Esophagus muscularis mucosa (tissue), 4 donors: ENCODE data around the gene LGALS12. TPM values are rescaled to one million over a fixed set of nuclear protein-coding genes. Genes with fewer than 3 reads are reported as not detected.
"Not testable (repeated sequence)": the region's sequence is repeated elsewhere in the genome, so short reads cannot be mapped to it uniquely, and the experiment has no call there.

Source experiments
- DNase-seq: peaks from one replicate; pipeline ENCODE4 v3.0.0-alpha.2; 2017; ENCODE audit errors: extremely low spot score
- H3K27ac ChIP-seq, 4 donors: fragments of 200-600 bp; sonication (generic); replicated peaks in 1 of 4; 1 replicate in 3 of 4; 2 replicates in 1 of 4; pipeline ENCODE4 v1.5.1; 2016 to 2019; ENCODE audit warnings: mild to moderate bottlenecking in 1 of 4
- H3K27me3 ChIP-seq, 4 donors: fragments of 200-600 bp; sonication (generic); one replicate each; pipeline versions ENCODE4 v1.5.1 to v1.6.0; 2016 to 2019
- H3K36me3 ChIP-seq, 4 donors: fragments of 200-600 bp; sonication (generic); one replicate each; pipeline ENCODE4 v1.5.1; 2016 to 2019
- H3K4me1 ChIP-seq, 4 donors: fragments of 200-600 bp; sonication (generic); one replicate each; pipeline ENCODE4 v1.5.1; 2016 to 2019
- H3K4me3 ChIP-seq, 4 donors: fragments of 200-600 bp; sonication (generic); 1 replicate in 2 of 4; 2 replicates in 2 of 4; pipeline ENCODE4 v1.5.1; 2016 to 2019; ENCODE audit warnings: mild to moderate bottlenecking in 4 of 4, moderate library complexity in 1 of 4
- H3K9me3 ChIP-seq, 4 donors: fragments of 200-600 bp; sonication (generic); 1 replicate in 3 of 4; 2 replicates in 1 of 4; pipeline ENCODE4 v1.5.1; 2016 to 2019
- EP300 ChIP-seq: sonication (generic); formaldehyde crosslinking; IDR thresholded peaks from one replicate; pipeline ENCODE4 v1.6.1; 2017; ENCODE audit warnings: antibody characterized with exemption
- POLR2A ChIP-seq: fragments of 450-650 bp; IDR thresholded peaks from one replicate; pipeline ENCODE4 v1.6.1; 2017; ENCODE audit warnings: antibody characterized with exemption, moderate library complexity, mild to moderate bottlenecking, low read depth
- POLR2AphosphoS5 ChIP-seq, 2 donors: sonication (generic); formaldehyde crosslinking; IDR thresholded peaks; one replicate each; pipeline ENCODE4 v1.6.1; 2017; ENCODE audit warnings: antibody characterized with exemption in 2 of 2
- WGBS: methylation state at CpG from one replicate; pipeline ENCODE4 v1.1.5; 2018; 5-methylcytosine and 5-hydroxymethylcytosine counted together
- intact Hi-C: fragments of 100-400 bp; cut with DNase I; formaldehyde crosslinking; loops from one replicate; pipeline ENCODE4 v1.15.1; 2023
- total RNA-seq, 4 donors: library from RNA; depleted of rRNA; stranded (reverse); fragments of >200 nt; gene quantifications; one replicate each; pipeline versions ENCODE4 v1.1.0 to v1.2.1, GENCODE V29; 2016
- TF ChIP-seq, protein P1 (sequence below), 3 experiments: fragments of 200-600 bp in 2 of 3; fragments of 450-650 bp in 1 of 3; sonication (generic) in 2 of 3; IDR thresholded peaks; one replicate each; pipeline ENCODE4 v1.5.1; 2017 to 2019; ENCODE audit warnings: antibody characterized with exemption in 3 of 3, mild to moderate bottlenecking in 2 of 3, moderate library complexity in 1 of 3

Gene LGALS12
- total RNA-seq, 4 donors from 2014 or later: not detected

DNA sequence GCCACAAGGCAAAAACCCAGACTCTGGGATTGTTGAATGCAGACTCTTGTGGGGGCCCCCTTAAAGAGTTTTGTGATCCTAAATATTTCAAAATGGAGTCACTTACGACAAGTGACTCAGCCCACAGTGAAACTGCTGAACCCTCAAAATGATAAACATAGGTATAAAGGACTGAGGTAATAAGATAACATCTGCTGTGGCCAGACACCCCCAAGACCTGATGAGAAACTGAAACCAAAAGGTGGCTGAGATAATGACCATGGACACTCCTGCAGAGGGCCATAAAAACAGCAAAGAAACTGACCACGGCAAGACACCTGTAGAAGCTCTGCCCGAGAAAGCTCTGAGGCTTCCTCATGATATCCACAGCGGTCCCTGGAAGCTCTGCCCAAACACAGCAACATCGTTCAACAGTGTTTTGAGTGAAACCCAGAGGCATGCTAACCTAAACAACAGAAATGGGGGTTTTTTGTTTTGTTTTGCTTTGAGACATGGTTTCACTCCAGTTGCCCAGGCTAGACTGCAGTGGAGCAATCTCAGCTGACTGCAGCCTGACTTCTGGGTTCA lies 29.1 kb downstream of the LGALS12 start:
- no peak for DNase-seq
- peak overlapping the region in 1 of 4 donors; percentile 94 for H3K27ac ChIP-seq
- TF ChIP-seq EP300 (no peak), POLR2AphosphoS5 (IDR thresholded peaks at IDR 0.05) (no peak), POLR2A (no peak)
- TF ChIP-seq, protein P1, sequence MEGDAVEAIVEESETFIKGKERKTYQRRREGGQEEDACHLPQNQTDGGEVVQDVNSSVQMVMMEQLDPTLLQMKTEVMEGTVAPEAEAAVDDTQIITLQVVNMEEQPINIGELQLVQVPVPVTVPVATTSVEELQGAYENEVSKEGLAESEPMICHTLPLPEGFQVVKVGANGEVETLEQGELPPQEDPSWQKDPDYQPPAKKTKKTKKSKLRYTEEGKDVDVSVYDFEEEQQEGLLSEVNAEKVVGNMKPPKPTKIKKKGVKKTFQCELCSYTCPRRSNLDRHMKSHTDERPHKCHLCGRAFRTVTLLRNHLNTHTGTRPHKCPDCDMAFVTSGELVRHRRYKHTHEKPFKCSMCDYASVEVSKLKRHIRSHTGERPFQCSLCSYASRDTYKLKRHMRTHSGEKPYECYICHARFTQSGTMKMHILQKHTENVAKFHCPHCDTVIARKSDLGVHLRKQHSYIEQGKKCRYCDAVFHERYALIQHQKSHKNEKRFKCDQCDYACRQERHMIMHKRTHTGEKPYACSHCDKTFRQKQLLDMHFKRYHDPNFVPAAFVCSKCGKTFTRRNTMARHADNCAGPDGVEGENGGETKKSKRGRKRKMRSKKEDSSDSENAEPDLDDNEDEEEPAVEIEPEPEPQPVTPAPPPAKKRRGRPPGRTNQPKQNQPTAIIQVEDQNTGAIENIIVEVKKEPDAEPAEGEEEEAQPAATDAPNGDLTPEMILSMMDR (IDR thresholded peaks at IDR 0.05): no peak

DNA sequence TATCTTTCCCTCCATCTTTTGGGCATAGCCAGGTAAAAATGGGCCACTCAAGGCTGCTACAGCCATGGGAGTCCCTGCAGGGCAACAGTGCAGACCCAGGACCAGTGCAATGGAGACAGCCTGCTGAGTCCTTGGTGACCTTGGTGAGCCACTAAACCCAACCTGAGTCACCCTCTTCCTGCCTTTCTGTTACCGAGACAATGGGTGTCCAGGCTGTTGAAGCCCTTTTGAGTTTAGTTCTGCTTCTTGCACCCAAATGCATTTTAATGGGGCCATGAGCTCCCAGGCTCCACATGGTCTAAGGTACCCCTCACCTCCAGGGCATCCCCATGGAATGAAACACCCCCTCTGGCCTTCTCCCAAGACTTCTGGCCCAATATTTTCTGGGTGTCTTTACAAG lies 29.9 kb downstream of the LGALS12 start:
- Histone ChIP-seq H3K4me1 (peaks cover 31 to 47% (median 37%) of the 10 kb centered on the region in 4 donors), H3K27me3 (no peaks in the 10 kb centered on the region), H3K27ac (peak overlapping the region; percentile 86 to 95 (median 93)), H3K36me3 (peaks cover 0 to 9% (median 0%) of the 10 kb centered on the region in 4 donors), H3K9me3 (no peaks in the 10 kb centered on the region), H3K4me3 (no peak overlapping the region)
- WGBS: 78% methylated on average over 1 of the region's 1 CpG
- DNase-seq: no peak
- intact Hi-C loops: no loop called here
- no peak for TF ChIP-seq POLR2AphosphoS5 (IDR thresholded peaks at IDR 0.05)

More for the DNA sequence above, 29.1 kb downstream of the LGALS12 start:
- Histone ChIP-seq H3K36me3 (peaks cover 0 to 5% (median 0%) of the 10 kb centered on the region in 4 donors), H3K4me3 (no peak overlapping the region), H3K9me3 (no peaks in the 10 kb centered on the region), H3K4me1 (peaks cover 31 to 47% (median 37%) of the 10 kb centered on the region in 4 donors), H3K27me3 (no peaks in the 10 kb centered on the region)
- 97% methylated on average over 5 of the region's 5 CpGs for WGBS
- intact Hi-C loops: no loop called here

DNA sequence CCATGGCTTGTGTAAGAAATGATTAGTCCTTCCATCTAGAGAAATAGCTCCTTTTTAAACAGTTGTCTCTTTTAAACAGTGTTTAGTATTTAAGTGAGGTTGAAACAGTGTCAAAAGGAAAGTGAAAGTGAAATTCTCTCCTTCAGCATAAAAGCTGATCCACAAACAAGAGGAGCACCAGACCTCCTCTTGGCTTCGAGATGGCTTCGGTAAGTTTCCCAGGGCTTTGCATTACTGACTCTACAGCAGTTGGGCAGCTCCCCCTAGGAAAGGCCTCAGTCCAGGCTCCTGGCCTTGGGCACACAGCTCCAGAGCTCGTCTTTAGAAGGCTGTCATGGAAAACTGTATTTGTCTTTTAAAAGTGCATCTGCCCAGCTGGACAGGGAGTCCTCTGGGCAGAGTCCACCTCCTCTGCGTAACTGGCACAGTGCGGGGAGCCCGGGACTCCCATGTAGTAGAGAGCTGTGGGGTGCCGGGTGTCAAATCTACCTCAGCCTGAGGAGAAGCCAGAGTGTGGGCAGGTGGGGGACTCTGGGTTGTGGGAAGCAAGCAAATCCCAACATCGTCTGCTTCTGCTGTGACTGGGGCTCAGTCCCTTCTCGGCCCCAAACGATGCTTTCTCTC lies 30.9 kb downstream of the LGALS12 start, which contains the start of gene PLAAT4:
Gene PLAAT4 (plus strand): TSS at position 140 of the 624 bp plus-strand sequence. CDS start 61 bp downstream, at position 201.
- WGBS: 13% methylated on average over 5 of the region's 10 CpGs
- DNase-seq: no peak

DNA sequence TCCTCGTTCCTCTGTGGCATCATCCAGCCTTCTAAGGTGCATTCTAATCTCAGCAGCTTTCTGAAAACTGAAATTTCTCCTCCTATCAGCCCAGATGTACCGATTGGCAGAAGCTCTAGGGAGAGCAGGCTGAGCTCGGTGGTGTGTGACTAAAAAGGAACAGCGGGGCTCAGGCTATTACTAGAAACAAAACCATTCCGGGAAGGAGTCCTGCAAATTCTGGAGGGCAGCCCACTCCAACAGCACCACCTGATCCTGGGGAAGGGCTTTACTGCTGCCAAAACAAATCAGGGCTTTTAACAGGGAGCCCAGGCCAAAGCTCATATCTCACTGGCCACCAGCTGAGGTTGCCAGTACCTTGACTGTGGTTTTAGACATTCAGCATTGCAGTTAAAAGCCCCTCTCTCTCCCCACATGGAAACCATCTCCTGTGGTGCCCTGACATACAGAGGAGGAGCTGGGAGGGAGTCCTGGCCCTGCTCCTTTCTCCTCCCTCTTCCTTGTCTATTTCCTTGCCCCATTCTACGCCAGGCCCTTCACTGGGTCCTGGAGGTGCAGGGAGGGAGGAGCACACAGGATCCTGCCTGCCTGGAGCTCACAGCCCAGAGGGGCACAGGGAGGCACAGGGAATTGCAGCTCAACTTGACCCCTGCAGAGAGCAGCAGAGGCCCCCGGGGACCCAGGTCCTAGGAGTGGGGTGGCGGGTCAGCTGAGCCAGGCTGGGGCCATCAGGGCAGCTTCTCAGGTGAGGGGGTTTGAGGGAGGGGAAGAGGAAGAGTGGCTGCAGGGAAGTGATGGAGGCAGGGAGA lies 31.6 kb downstream of the LGALS12 start:
- intact Hi-C loops: no loop called here
- Histone ChIP-seq H3K27me3 (no peaks in the 10 kb centered on the region), H3K4me3 (peak overlapping the region; percentile 49 to 63 (median 55)), H3K4me1 (peaks cover 30 to 42% (median 31%) of the 10 kb centered on the region in 4 donors), H3K27ac (peak overlapping the region; percentile 86 to 95 (median 93)), H3K36me3 (peaks cover 0 to 11% (median 0%) of the 10 kb centered on the region in 4 donors), H3K9me3 (no peaks in the 10 kb centered on the region)
- 47% methylated on average over 5 of the region's 8 CpGs for WGBS
- no peak for TF ChIP-seq EP300
- TF ChIP-seq POLR2AphosphoS5 (IDR thresholded peaks at IDR 0.05): peak; percentile 72 to 77
- DNase-seq: peak; percentile 95

More for the DNA sequence above, 30.9 kb downstream of the LGALS12 start, which contains the start of gene PLAAT4:
- TF ChIP-seq POLR2AphosphoS5 (IDR thresholded peaks at IDR 0.05): peak in 1 of 2 donors; percentile 44
- no peak for TF ChIP-seq POLR2A
- intact Hi-C loops: no loop called here
- no peaks in the 10 kb centered on the region for H3K27me3 ChIP-seq
- peaks cover 30 to 42% (median 31%) of the 10 kb centered on the region in 4 donors for H3K4me1 ChIP-seq
- peak within 1 kb of the TSS; percentile 49 to 63 (median 55) for H3K4me3 ChIP-seq
- H3K36me3 ChIP-seq: peaks cover 0 to 11% (median 0%) of the 10 kb centered on the region in 4 donors
- H3K27ac ChIP-seq: peak within 1 kb of the TSS; percentile 86 to 95 (median 93)
- no peaks in the 10 kb centered on the region for H3K9me3 ChIP-seq

DNA sequence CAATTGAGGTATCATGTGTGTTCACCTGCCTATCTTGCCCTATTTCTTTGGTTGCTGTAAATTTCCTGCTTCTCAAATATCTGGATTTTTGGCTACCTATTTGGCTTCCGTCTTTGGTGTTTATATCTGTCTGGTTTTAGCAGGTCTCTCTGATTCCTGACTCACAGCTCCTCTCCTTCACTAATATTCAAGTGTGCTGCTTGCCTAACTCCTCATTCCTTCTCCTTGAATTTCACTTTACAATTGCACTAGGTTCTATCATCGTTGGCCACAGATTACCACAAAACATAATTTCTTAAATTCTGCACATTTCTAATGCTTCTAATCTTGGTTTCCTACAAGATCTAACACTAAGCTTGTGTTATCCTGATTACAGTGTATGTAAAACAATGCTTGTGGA lies 36.6 kb downstream of the LGALS12 start:
- intact Hi-C loops, H3K27ac ChIP-seq, H3K9me3 ChIP-seq, H3K27me3 ChIP-seq, H3K4me3 ChIP-seq, DNase-seq: not testable (repeated sequence)
- 67% methylated on average over 2 of the region's 2 CpGs for WGBS
- H3K4me1 ChIP-seq: peaks cover 12 to 22% (median 16%) of the 10 kb centered on the region in 4 donors
- H3K36me3 ChIP-seq: peaks cover 0 to 56% (median 10%) of the 10 kb centered on the region in 4 donors

DNA sequence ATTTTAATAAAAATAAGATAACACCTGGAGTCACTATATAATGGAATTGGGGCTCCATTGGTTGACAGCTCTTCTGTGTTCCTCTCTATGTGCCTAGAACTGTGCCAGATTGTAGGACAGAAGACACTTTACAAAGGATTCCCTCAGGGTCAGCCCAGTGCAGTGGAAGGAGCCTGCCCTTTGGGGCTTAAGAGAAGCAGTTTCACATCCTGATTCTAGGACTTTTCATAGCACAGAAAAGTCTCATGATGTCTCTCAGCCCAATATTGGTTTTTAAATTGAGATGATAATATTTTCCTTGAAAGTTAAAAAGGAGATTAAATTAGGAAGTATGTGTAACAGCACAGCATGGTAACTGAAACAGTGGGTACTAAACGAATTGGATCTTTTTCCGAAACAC lies 37.8 kb downstream of the LGALS12 start:
- Histone ChIP-seq H3K4me1 (peaks cover 2 to 10% (median 4%) of the 10 kb centered on the region in 4 donors), H3K27me3 (no peaks in the 10 kb centered on the region), H3K27ac (no peak overlapping the region), H3K4me3 (no peak overlapping the region), H3K9me3 (no peaks in the 10 kb centered on the region), H3K36me3 (peaks cover 0 to 59% (median 10%) of the 10 kb centered on the region in 4 donors)
- intact Hi-C loops: no loop called here
- no peak for DNase-seq
- WGBS: 86% methylated on average over 2 of the region's 2 CpGs
- TF ChIP-seq POLR2AphosphoS5 (IDR thresholded peaks at IDR 0.05) (no peak), POLR2A (no peak), EP300 (no peak)
- TF ChIP-seq, protein P1 (IDR thresholded peaks at IDR 0.05): no peak
